Vagina (tissue), 2 donors: ENCODE results near the gene NME4. TPM values are rescaled to one million over a fixed set of nuclear protein-coding genes. Genes with fewer than 3 reads are reported as not detected.

Source experiments
- DNase-seq, 2 donors: peaks; one replicate each; pipeline ENCODE4 v3.0.0-alpha.2; 2017; ENCODE audit errors: extremely low spot score in 2 of 2
- H3K27ac ChIP-seq: fragments of 200-600 bp; sonication (generic); one replicate; pipeline ENCODE4 v1.5.1; 2019
- H3K27me3 ChIP-seq: fragments of 200-600 bp; sonication (generic); one replicate; pipeline ENCODE4 v1.5.1; 2019
- H3K36me3 ChIP-seq, 2 donors: fragments of 200-600 bp; sonication (generic); one replicate each; pipeline ENCODE4 v1.5.1; 2017 to 2019
- H3K4me1 ChIP-seq: fragments of 200-600 bp; sonication (generic); one replicate; pipeline ENCODE4 v1.5.1; 2019
- H3K4me3 ChIP-seq, 2 donors: fragments of 200-600 bp; sonication (generic); 1 replicate in 1 of 2; 2 replicates in 1 of 2; pipeline ENCODE4 v1.5.1; 2016 to 2019
- H3K9me3 ChIP-seq: fragments of 200-600 bp; sonication (generic); one replicate; pipeline ENCODE4 v1.5.1; 2019
- CTCF ChIP-seq, 3 experiments: fragments of 450-650 bp in 2 of 3; fragments of 200-600 bp in 1 of 3; sonication (generic) in 1 of 3; IDR thresholded peaks; one replicate each; pipeline ENCODE4 v1.5.1; 2017 to 2019; ENCODE audit warnings: antibody characterized with exemption in 3 of 3, mild to moderate bottlenecking in 2 of 3, moderate library complexity in 2 of 3
- POLR2A ChIP-seq, 2 donors: fragments of 450-650 bp; IDR thresholded peaks; one replicate each; pipeline ENCODE4 v1.6.1; 2017; ENCODE audit warnings: antibody characterized with exemption in 2 of 2, mild to moderate bottlenecking in 2 of 2, moderate library complexity in 2 of 2
- POLR2AphosphoS5 ChIP-seq, 2 donors: sonication (generic); formaldehyde crosslinking; IDR thresholded peaks; one replicate each; pipeline ENCODE4 v1.9.0; 2017; ENCODE audit warnings: antibody characterized with exemption in 2 of 2, mild to moderate bottlenecking in 2 of 2, low read depth in 1 of 2; ENCODE audit not compliant: insufficient read depth in 1 of 2
- intact Hi-C: fragments of 100-400 bp; cut with DNase I; formaldehyde crosslinking; loops from one replicate; pipeline ENCODE4 v1.15.1; 2023
- total RNA-seq: library from RNA; depleted of rRNA; stranded (reverse); fragments of >200 nt; gene quantifications from one replicate; pipeline ENCODE4 v1.2.3, GENCODE V29; 2016

NME4 gene
- total RNA-seq, 1 donor from 2014 or later, result 88.6 TPM

GRCh38 chr16:370979-371514, 26.0 kb upstream of the NME4 start:
- TF ChIP-seq POLR2AphosphoS5 (IDR thresholded peaks at IDR 0.05; ENCODE audit: insufficient read depth in 1 of 2, low read depth in 1 of 2), result no peak
- no peak for TF ChIP-seq POLR2A (IDR thresholded peaks at IDR 0.05)
- no peak for TF ChIP-seq CTCF (IDR thresholded peaks at IDR 0.05)
- Histone ChIP-seq H3K27me3 (no peaks in the 10 kb centered on the region), H3K4me3 (peak overlapping the region; percentile 56), H3K36me3 (peaks cover 0 to 39% of the 10 kb centered on the region in 2 donors), H3K27ac (peak overlapping the region; percentile 70), H3K4me1 (peaks cover 19% of the 10 kb centered on the region), H3K9me3 (no peaks in the 10 kb centered on the region)
- DNase-seq, result no peak
- intact Hi-C loops, result no loop called here

GRCh38 chr16:371515-372301, 25.3 kb upstream of the NME4 start:
- H3K27ac ChIP-seq, result no peak overlapping the region
- intact Hi-C loops, result no loop called here
- H3K4me3 ChIP-seq, result no peak overlapping the region

GRCh38 chr16:372302-372983, 24.6 kb upstream of the NME4 start:
- Histone ChIP-seq H3K4me3 (no peak overlapping the region), H3K4me1 (peaks cover 19% of the 10 kb centered on the region), H3K36me3 (peaks cover 0 to 39% of the 10 kb centered on the region in 2 donors), H3K27ac (no peak overlapping the region), H3K9me3 (no peaks in the 10 kb centered on the region), H3K27me3 (no peaks in the 10 kb centered on the region)
- intact Hi-C loops, result no loop called here
- TF ChIP-seq CTCF (IDR thresholded peaks at IDR 0.05), result no peak
- TF ChIP-seq POLR2AphosphoS5 (IDR thresholded peaks at IDR 0.05; ENCODE audit: insufficient read depth in 1 of 2, low read depth in 1 of 2), result no peak
- TF ChIP-seq POLR2A (IDR thresholded peaks at IDR 0.05), result no peak
- no peak for DNase-seq

More at GRCh38 chr16:371515-372301, 25.3 kb upstream of the NME4 start:
- TF ChIP-seq CTCF (IDR thresholded peaks at IDR 0.05), result no peak
- H3K4me1 ChIP-seq, result peaks cover 19% of the 10 kb centered on the region
- H3K27me3 ChIP-seq, result no peaks in the 10 kb centered on the region
- no peak for DNase-seq
- H3K36me3 ChIP-seq, result peaks cover 0 to 39% of the 10 kb centered on the region in 2 donors
- H3K9me3 ChIP-seq, result no peaks in the 10 kb centered on the region

GRCh38 chr16:373020-373598, 23.9 kb upstream of the NME4 start:
- Histone ChIP-seq H3K27ac (no peak overlapping the region), H3K27me3 (no peaks in the 10 kb centered on the region), H3K4me3 (no peak overlapping the region), H3K36me3 (peaks cover 0 to 34% of the 10 kb centered on the region in 2 donors), H3K4me1 (peaks cover 19% of the 10 kb centered on the region), H3K9me3 (no peaks in the 10 kb centered on the region)
- no peak for DNase-seq
- no peak for TF ChIP-seq POLR2A (IDR thresholded peaks at IDR 0.05)
- intact Hi-C loops, result no loop called here

GRCh38 chr16:373848-374615, 23.0 kb upstream of the NME4 start:
- no peak overlapping the region for H3K27ac ChIP-seq
- peaks cover 0 to 29% of the 10 kb centered on the region in 2 donors for H3K36me3 ChIP-seq
- H3K4me1 ChIP-seq, result peaks cover 24% of the 10 kb centered on the region
- TF ChIP-seq POLR2AphosphoS5 (IDR thresholded peaks at IDR 0.05; ENCODE audit: insufficient read depth in 1 of 2, low read depth in 1 of 2), result no peak
- no peak for TF ChIP-seq POLR2A (IDR thresholded peaks at IDR 0.05)
- TF ChIP-seq CTCF (IDR thresholded peaks at IDR 0.05), result no peak
- H3K9me3 ChIP-seq, result no peaks in the 10 kb centered on the region
- intact Hi-C loops, result no loop called here
- no peaks in the 10 kb centered on the region for H3K27me3 ChIP-seq
- no peak for DNase-seq
- H3K4me3 ChIP-seq, result no peak overlapping the region
